ENCODE data around the gene CFTR. TPM values are rescaled to one million over a fixed set of nuclear protein-coding genes. Genes with fewer than 3 reads are reported as not detected.

The CFTR gene
- total RNA-seq, 4 donors from 2014 or later = 36.4 to 72.7 (median 49.7) TPM

DNA sequence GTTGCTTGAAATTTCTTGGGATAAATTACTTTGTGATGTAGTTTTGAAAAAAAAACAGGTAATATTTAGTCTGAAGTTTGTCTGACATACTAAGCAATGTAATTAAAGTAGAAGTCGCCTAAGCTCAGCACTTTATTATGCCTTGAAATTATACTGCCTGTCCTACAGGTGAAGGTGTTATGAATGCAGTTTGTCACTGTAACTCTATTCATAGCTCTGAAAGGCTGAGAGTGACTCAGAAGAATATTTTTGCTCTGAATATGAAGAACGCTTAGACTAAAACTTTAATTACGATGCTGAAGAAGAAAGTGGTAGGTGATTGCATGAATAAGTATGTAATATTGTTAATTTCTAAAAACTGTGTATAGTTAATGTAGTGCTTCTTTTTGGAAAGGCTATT is 9.2 kb downstream of the CFTR start:
- TF ChIP-seq CTCF (IDR thresholded peaks at IDR 0.05) = peak in 1 of 6 experiments; percentile 16
- no peak for TF ChIP-seq POLR2A (IDR thresholded peaks at IDR 0.05)
- no peaks in the 10 kb centered on the region for H3K4me1 ChIP-seq
- no peaks in the 10 kb centered on the region for H3K36me3 ChIP-seq
- H3K27ac ChIP-seq = peak overlapping the region in 2 of 4 donors; percentile 28 to 58
- DNase-seq = no peak
- H3K4me3 ChIP-seq = no peak overlapping the region
- H3K27me3 ChIP-seq = no peaks in the 10 kb centered on the region
- no peaks in the 10 kb centered on the region for H3K9me3 ChIP-seq

DNA sequence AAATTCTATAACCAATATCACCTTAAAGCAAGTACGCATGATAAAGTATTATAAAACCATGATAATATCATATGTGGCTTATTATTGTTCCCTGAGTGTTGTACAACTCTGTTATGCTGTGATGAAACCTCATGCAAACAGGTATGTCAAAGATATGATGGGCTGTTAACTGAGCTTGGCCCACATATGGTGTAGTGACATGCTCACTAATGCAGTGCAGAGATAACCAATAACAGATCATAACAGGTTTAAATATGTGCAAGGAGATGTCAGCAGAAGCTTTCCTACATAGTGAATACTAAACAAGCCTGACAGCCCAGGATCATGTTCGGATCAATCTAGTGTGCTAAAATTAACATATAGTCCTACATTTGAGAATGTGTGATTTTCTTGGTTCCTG is 9.6 kb downstream of the CFTR start:
- TF ChIP-seq POLR2A (IDR thresholded peaks at IDR 0.05) = no peak
- Histone ChIP-seq H3K27ac (peak overlapping the region in 2 of 4 donors; percentile 28 to 58), H3K9me3 (no peaks in the 10 kb centered on the region), H3K4me3 (no peak overlapping the region), H3K27me3 (no peaks in the 10 kb centered on the region), H3K36me3 (no peaks in the 10 kb centered on the region), H3K4me1 (no peaks in the 10 kb centered on the region)
- DNase-seq = no peak

DNA sequence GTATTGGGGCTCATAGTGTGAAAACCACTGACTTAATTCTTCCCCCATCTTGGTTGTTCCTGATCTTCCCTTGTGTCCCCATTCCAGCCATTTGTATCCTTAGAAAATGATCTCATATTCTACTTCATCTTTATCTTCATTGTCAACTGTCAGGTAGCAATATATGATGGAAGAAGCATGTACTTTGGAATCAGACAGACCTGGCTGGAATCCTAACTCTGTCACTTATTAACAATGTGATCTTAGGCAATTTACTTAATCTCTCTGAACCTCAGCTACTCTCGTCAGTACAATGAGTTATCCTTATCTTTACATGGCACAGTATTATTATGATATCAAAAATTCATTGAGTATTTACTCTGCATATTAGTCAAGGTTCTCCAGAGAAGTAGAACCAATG is 10.1 kb downstream of the CFTR start:
- peak overlapping the region in 2 of 4 donors; percentile 28 to 58 for H3K27ac ChIP-seq

GRCh38 chr7:117492649-117493048 is 12.8 kb downstream of the CFTR start:
- H3K27ac ChIP-seq = no peak overlapping the region
- no peaks in the 10 kb centered on the region for H3K36me3 ChIP-seq
- no peak for TF ChIP-seq CTCF (IDR thresholded peaks at IDR 0.05)
- no peak for TF ChIP-seq POLR2A (IDR thresholded peaks at IDR 0.05)
- DNase-seq = no peak
- no peaks in the 10 kb centered on the region for H3K9me3 ChIP-seq
- no peaks in the 10 kb centered on the region for H3K4me1 ChIP-seq
- no peaks in the 10 kb centered on the region for H3K27me3 ChIP-seq
- H3K4me3 ChIP-seq = no peak overlapping the region

More for the DNA sequence above, 10.1 kb downstream of the CFTR start:
- Histone ChIP-seq H3K27me3 (no peaks in the 10 kb centered on the region), H3K4me1 (no peaks in the 10 kb centered on the region), H3K36me3 (no peaks in the 10 kb centered on the region), H3K4me3 (no peak overlapping the region), H3K9me3 (no peaks in the 10 kb centered on the region)
- DNase-seq = no peak
- TF ChIP-seq CTCF (IDR thresholded peaks at IDR 0.05) = no peak

- DNase-seq = no peak
- no peaks in the 10 kb centered on the region for H3K27me3 ChIP-seq
- H3K4me3 ChIP-seq = no peak overlapping the region
- H3K27ac ChIP-seq = no peak overlapping the region
- TF ChIP-seq POLR2A (IDR thresholded peaks at IDR 0.05) = no peak
- no peak for TF ChIP-seq CTCF (IDR thresholded peaks at IDR 0.05)
- H3K9me3 ChIP-seq = no peaks in the 10 kb centered on the region
- H3K4me1 ChIP-seq = no peaks in the 10 kb centered on the region
- H3K36me3 ChIP-seq = no peaks in the 10 kb centered on the region
Observed at GRCh38 chr7:117493460-117493859, 13.6 kb downstream of the CFTR start.

- Histone ChIP-seq H3K27me3 (no peaks in the 10 kb centered on the region), H3K36me3 (no peaks in the 10 kb centered on the region), H3K4me3 (no peak overlapping the region), H3K27ac (no peak overlapping the region), H3K9me3 (no peaks in the 10 kb centered on the region), H3K4me1 (no peaks in the 10 kb centered on the region)
- TF ChIP-seq CTCF (IDR thresholded peaks at IDR 0.05) (no peak), POLR2A (IDR thresholded peaks at IDR 0.05) (no peak)
- DNase-seq = no peak
Observed at GRCh38 chr7:117495308-117495707, 15.5 kb downstream of the CFTR start.

All from Peyer's patch (tissue), 4 donors.